A673 (cell line): Measurements from ENCODE around the gene SCO1.

Source experiments
- EZH2 ChIP-seq: fragments of 200-600 bp; sonication (generic); IDR thresholded peaks from 2 replicates; pipeline ENCODE4 v1.6.1; 2017; ENCODE audit warnings: borderline replicate concordance, low read depth, mild to moderate bottlenecking, mixed read lengths, antibody characterized with exemption, low read length; ENCODE audit not compliant: poor library complexity, severe bottlenecking
- TF ChIP-seq, protein P1 (sequence below): fragments of 300-800, 200-600 bp; sonication (generic); conservative IDR thresholded peaks from 2 replicates; pipeline ENCODE4 v1.5.1; 2017; ENCODE audit warnings: low read depth, mild to moderate bottlenecking, antibody characterized with exemption, low read length, moderate library complexity, mixed read lengths

DNA sequence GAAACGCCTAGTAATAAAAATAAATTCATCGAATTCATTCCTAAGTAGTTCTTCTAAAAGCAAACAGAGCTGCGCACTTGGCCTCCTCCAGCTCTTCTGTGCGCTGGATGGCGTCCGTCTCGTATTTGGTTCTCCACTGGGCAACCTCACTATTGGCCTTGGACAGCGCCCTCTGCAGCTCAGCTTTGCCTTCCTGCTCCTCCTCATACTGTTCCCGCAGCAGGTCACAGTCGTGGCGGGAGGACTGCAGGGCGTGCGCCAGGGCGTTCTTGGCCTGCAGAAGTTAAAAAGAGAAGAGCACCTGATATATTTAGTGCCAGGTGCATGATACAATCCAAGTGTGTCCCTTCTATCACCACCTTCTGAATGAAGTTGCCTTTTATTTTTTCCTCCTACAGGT, 62.0 kb downstream of the SCO1 start:
- TF ChIP-seq, protein P1, sequence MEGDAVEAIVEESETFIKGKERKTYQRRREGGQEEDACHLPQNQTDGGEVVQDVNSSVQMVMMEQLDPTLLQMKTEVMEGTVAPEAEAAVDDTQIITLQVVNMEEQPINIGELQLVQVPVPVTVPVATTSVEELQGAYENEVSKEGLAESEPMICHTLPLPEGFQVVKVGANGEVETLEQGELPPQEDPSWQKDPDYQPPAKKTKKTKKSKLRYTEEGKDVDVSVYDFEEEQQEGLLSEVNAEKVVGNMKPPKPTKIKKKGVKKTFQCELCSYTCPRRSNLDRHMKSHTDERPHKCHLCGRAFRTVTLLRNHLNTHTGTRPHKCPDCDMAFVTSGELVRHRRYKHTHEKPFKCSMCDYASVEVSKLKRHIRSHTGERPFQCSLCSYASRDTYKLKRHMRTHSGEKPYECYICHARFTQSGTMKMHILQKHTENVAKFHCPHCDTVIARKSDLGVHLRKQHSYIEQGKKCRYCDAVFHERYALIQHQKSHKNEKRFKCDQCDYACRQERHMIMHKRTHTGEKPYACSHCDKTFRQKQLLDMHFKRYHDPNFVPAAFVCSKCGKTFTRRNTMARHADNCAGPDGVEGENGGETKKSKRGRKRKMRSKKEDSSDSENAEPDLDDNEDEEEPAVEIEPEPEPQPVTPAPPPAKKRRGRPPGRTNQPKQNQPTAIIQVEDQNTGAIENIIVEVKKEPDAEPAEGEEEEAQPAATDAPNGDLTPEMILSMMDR = peak; percentile 33; the same call in 1 of the 2 replicates
- no peak for TF ChIP-seq EZH2
